ENCODE results near the gene MITD1. TPM values are rescaled to one million over a fixed set of nuclear protein-coding genes. Genes with fewer than 3 reads are reported as not detected.
A peak's percentile ranks its signal among the peaks of the same experiment; 100 is the strongest.

The MITD1 gene
- total RNA-seq, 1 experiment from 2014 or later = 36.0 TPM

GRCh38 chr2:99156891-99157290 lies 24.0 kb downstream of the MITD1 start:
- no TSS peak for BruUV-seq (replicated peaks)
- DNase-seq (ENCODE audit: low read depth, low spot score) (no peak), ATAC-seq (no peak)
- in situ Hi-C loops (cut with HindIII; ENCODE audit: low pct_unique_long_range_greater_than_20kb, low sequenced_read_pairs) (no loop called here), intact Hi-C loops (cut with micrococcal nuclease; ENCODE audit: unreplicated experiment) (no loop called here)
- H3K27me3 ChIP-seq (ENCODE audit: control insufficient read depth, insufficient read depth, low read length) = no peaks in the 10 kb centered on the region
- TF ChIP-seq SIN3A (IDR thresholded peaks at IDR 0.05; ENCODE audit: borderline replicate concordance, insufficient read depth, low read depth, low read length) (no peak), REST (IDR thresholded peaks at IDR 0.05; ENCODE audit: insufficient read depth in 1 of 2, low read depth in 2 of 2, low read length in 1 of 2) (no peak), POLR2AphosphoS5 (IDR thresholded peaks at IDR 0.05; ENCODE audit: low read depth, low read length) (no peak)
- no peak overlapping the region for H3K27ac ChIP-seq (ENCODE audit: low read length)
- peaks cover 14% of the 10 kb centered on the region for H3K4me1 ChIP-seq (ENCODE audit: control insufficient read depth, insufficient read depth, low read length)
- 0 out of 2 replicates have a peak, but pooled peaks cover 5% of the 10 kb centered on the region for H3K36me3 ChIP-seq (ENCODE audit: control insufficient read depth, insufficient read depth, low read length)
- CTCF ChIA-PET = no interaction called here
- POLR2A ChIA-PET = no interaction called here
- H3K4me3 ChIP-seq (ENCODE audit: low read depth in 2 of 2, low read length in 2 of 2) = no peak overlapping the region
- no peaks in the 10 kb centered on the region for H3K9me3 ChIP-seq (ENCODE audit: control insufficient read depth, insufficient read depth, low read depth, low read length)

GRCh38 chr2:99154643-99155536 lies 26.0 kb downstream of the MITD1 start, which contains the start of the genes LIPT1 and TSGA10:
LIPT1 (plus strand) TSS chr2:99154967; CDS start chr2:99161958, 6,991 bp downstream.
TSGA10 (minus strand) TSS chr2:99154942; CDS start chr2:99109439, 45,503 bp downstream.
- Histone ChIP-seq H3K27ac (ENCODE audit: low read length) (peak within 1 kb of the TSS; percentile 98), H3K9me3 (ENCODE audit: control insufficient read depth, insufficient read depth, low read depth, low read length) (no peaks in the 10 kb centered on the region), H3K4me3 (ENCODE audit: low read depth in 2 of 2, low read length in 2 of 2) (peak within 1 kb of the TSS; percentile 88 to 93), H3K27me3 (ENCODE audit: control insufficient read depth, insufficient read depth, low read length) (no peaks in the 10 kb centered on the region), H3K36me3 (ENCODE audit: control insufficient read depth, insufficient read depth, low read length) (0 out of 2 replicates have a peak, but pooled peaks cover 5% of the 10 kb centered on the region), H3K4me1 (ENCODE audit: control insufficient read depth, insufficient read depth, low read length) (peaks cover 14% of the 10 kb centered on the region)
- ChIA-PET POLR2A (no interaction called here), CTCF (no interaction called here)
- in situ Hi-C loops (cut with HindIII; ENCODE audit: low pct_unique_long_range_greater_than_20kb, low sequenced_read_pairs) = no loop called here
- ATAC-seq (peak; percentile 99), DNase-seq (ENCODE audit: low read depth, low spot score) (peak; percentile 55)
- no TSS peak for BruUV-seq (replicated peaks)
- TF ChIP-seq REST (IDR thresholded peaks at IDR 0.05; ENCODE audit: insufficient read depth in 1 of 2, low read depth in 2 of 2, low read length in 1 of 2) = 0 out of 4 replicates have a peak, but pooled peaks of 1 of the 2 experiments have one; percentile 62
- no peak for TF ChIP-seq SIN3A (IDR thresholded peaks at IDR 0.05; ENCODE audit: borderline replicate concordance, insufficient read depth, low read depth, low read length)
- no peak for TF ChIP-seq CTCF (IDR thresholded peaks at IDR 0.05)
- TF ChIP-seq TCF7L2 (IDR thresholded peaks at IDR 0.05; ENCODE audit: low read depth, low read length) = peak; percentile 40
- peak; percentile 94 for TF ChIP-seq POLR2AphosphoS5 (IDR thresholded peaks at IDR 0.05; ENCODE audit: low read depth, low read length)
- intact Hi-C loops (cut with micrococcal nuclease; ENCODE audit: unreplicated experiment) = no loop called here

Measured in Panc1 (cell line).